H1 (cell line): Measurements from ENCODE around the gene DEXI. TPM values are rescaled to one million over a fixed set of nuclear protein-coding genes. Genes with fewer than 3 reads are reported as not detected.

ENCODE experiments used
- BCL11A ChIP-seq, 2 experiments: IDR thresholded peaks; one replicate each; pipeline ENCODE4 v1.6.1; 2011; ENCODE audit warnings: low read depth in 2 of 2, low read length in 2 of 2, mild to moderate bottlenecking in 2 of 2
- CHD1 ChIP-seq: IDR thresholded peaks from 2 replicates; pipeline ENCODE4 v1.6.1; 2012; ENCODE audit warnings: low read depth, low read length, improper control_type of control experiment
- CREB1 ChIP-seq: IDR thresholded peaks from 2 replicates; pipeline ENCODE4 v1.6.1; 2012; ENCODE audit warnings: inconsistent platforms
- GTF2F1 ChIP-seq: IDR thresholded peaks from 2 replicates; pipeline ENCODE4 v1.6.1; 2012; ENCODE audit warnings: low read depth, low read length, improper control_type of control experiment, borderline replicate concordance
- POLR2AphosphoS5 ChIP-seq: IDR thresholded peaks from 2 replicates; pipeline ENCODE4 v1.6.1; 2011; ENCODE audit warnings: low read depth, low read length
- SP4 ChIP-seq: IDR thresholded peaks from 2 replicates; pipeline ENCODE4 v1.6.1; 2012; ENCODE audit warnings: low read length, inconsistent platforms
- polyA plus RNA-seq, 7 experiments: library from polyadenylated mRNA; depleted of rRNA in 3 of 7; stranded (reverse) in 5 of 7; unstranded in 2 of 7; fragments of >200 nt in 5 of 7; fragments of 200-250 nt in 2 of 7; gene quantifications; 1 replicate in 5 of 7; 2 replicates in 1 of 7; 4 replicates in 1 of 7; pipeline versions ENCODE4 v1.2.1 to v1.2.3, GENCODE V29; 2011 to 2013; ENCODE audit warnings: missing spikeins in 2 of 7, mixed read lengths in 2 of 7
- total RNA-seq: library from RNA; stranded (reverse); fragmentation: NEBNext Ultra II Directional; extraction: Animal tissue kit (Norgen Biotek cat#: 25700); gene quantifications from 2 replicates; pipeline ENCODE4 v1.2.1, GENCODE V29; 2021
- TF ChIP-seq, protein P1 (sequence below): IDR thresholded peaks from 2 replicates; pipeline ENCODE4 v1.6.1; 2012; ENCODE audit warnings: inconsistent platforms

Gene DEXI
- total and polyA plus RNA-seq, 2 of the 8 experiments (the other 6 are each of a cell fraction or from before 2014, with no cell fraction given): 39.5 to 47.3 TPM

DNA sequence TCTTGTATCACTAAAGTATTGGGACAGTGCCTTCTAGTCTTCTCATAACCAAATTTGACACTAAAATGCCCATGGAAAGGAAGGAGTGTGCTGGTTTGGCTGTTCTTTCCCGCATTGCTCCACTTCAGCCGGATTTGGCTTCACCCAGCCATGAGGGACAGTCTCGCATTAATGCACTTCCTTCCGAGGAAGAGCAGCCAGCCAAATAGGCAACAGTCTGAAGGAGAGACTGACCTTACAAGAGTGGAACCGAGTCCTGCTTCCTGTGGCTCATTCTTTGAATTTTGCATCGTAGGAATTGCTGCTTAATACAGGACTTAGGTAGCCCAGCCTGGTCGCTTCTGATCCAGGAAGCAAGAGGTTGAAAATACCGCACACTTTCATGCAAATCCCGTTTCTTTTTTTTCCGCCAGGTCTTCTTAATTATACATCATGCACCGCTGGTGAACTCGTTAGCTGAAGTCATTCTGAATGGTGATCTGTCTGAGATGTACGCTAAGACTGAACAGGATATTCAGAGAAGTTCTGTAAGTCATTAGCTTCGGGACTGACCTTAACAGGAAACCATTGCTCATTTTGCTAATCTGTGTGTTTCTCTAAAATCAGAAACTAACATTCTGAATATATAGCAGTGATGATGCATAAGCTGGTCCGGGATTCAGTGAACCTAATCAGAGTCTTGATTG is 40.3 kb upstream of the DEXI start (continued):
- TF ChIP-seq BCL11A (IDR thresholded peaks at IDR 0.05; ENCODE audit: low read depth in 2 of 2, low read length in 2 of 2) (no peak), GTF2F1 (no peak), CHD1 (no peak), SP4 (no peak), CREB1 (no peak), POLR2AphosphoS5 (no peak)
- TF ChIP-seq, protein P1, sequence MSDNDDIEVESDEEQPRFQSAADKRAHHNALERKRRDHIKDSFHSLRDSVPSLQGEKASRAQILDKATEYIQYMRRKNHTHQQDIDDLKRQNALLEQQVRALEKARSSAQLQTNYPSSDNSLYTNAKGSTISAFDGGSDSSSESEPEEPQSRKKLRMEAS: no peak
